ENCODE measurements around the gene CETP. TPM values are rescaled to one million over a fixed set of nuclear protein-coding genes. Genes with fewer than 3 reads are reported as not detected.

CETP gene
- total and polyA plus RNA-seq, 2 of the 13 experiments (the other 11 are each of a cell fraction or from before 2014, with no cell fraction given) = 0.31 to 9.8 TPM

- in situ Hi-C loops (cut with HindIII; ENCODE audit: extremely low pct_ligation_motif_present, low pct_unique_long_range_greater_than_20kb) = no loop called here
- CTCF ChIA-PET (ENCODE audit: low intra/inter-chr PET ratio, low total read pairs) = no interaction called here
- H3K27me3 ChIP-seq (ENCODE audit: control insufficient read depth in 1 of 2, insufficient read depth in 2 of 2, low read length in 2 of 2) = no peaks in the 10 kb centered on the region
- DNase-seq (ENCODE audit: low spot score) (no peak), ATAC-seq (no peak), FAIRE-seq (no peak)
- peaks cover 43% of the 10 kb centered on the region for H3K4me1 ChIP-seq (ENCODE audit: insufficient read depth, low read length)
- no peaks in the 10 kb centered on the region for H3K79me2 ChIP-seq (ENCODE audit: insufficient read depth, low read length)
- H3K36me3 ChIP-seq (replicated peaks in 1 of 2; ENCODE audit: control insufficient read depth in 1 of 2, insufficient read depth in 2 of 2, low read length in 2 of 2) = peaks cover 25 to 48% of the 10 kb centered on the region in 2 experiments
- TSS peak; percentile 3 for BruUV-seq (replicated peaks)
- H3K9ac ChIP-seq (ENCODE audit: insufficient read depth, low read depth, low read length) = no peak overlapping the region
- H3K4me2 ChIP-seq (ENCODE audit: low read depth, low read length) = no peak overlapping the region
- 89% methylated on average over 2 of the region's 2 CpGs for WGBS (ENCODE audit: low lambda C conversion rate)
- no peak overlapping the region for H2AFZ ChIP-seq (ENCODE audit: low read length)
- no peak overlapping the region for H3K27ac ChIP-seq (ENCODE audit: extremely low read length, insufficient read depth, low read length)
- no peaks in the 10 kb centered on the region for H3K9me3 ChIP-seq (ENCODE audit: low read length)
- POLR2A ChIA-PET = interaction anchor here (0.9 to 5.2 kb wide), 10 partner anchors 8 to 338 kb away, joined by 3 to 39 read pairs (median 6); partner anchors contain the start of gene HERPUD1
- intact Hi-C loops (cut with micrococcal nuclease; ENCODE audit: unreplicated experiment) = no loop called here
- H3K4me3 ChIP-seq (replicated peaks in 1 of 3; ENCODE audit: insufficient read depth in 1 of 3, low read depth in 2 of 3, low read length in 3 of 3) = no peak overlapping the region
- peaks cover 38% of the 10 kb centered on the region for H4K20me1 ChIP-seq (ENCODE audit: insufficient read depth, low read length)
- TF ChIP-seq SNAPC2 (CRISPR knock-in tag; IDR thresholded peaks at IDR 0.05) = no peak
- TF ChIP-seq TFAP4 (IDR thresholded peaks at IDR 0.05; ENCODE audit: borderline replicate concordance, low read depth) = no peak
- TF ChIP-seq GABPB1 (CRISPR knock-in tag; IDR thresholded peaks at IDR 0.05) = no peak
- TF ChIP-seq CREB3 (CRISPR knock-in tag; IDR thresholded peaks at IDR 0.05) = no peak
- peak; percentile 45 for TF ChIP-seq POLR2AphosphoS5 (IDR thresholded peaks at IDR 0.05; ENCODE audit: low read depth, low read length)
- 0 out of 2 replicates have a peak, but pooled peaks have one; percentile 12 for TF ChIP-seq ATF2 (CRISPR knock-in tag; IDR thresholded peaks at IDR 0.05)
- no peak for TF ChIP-seq NFYC (CRISPR knock-in tag; IDR thresholded peaks at IDR 0.05)
- no peak for TF ChIP-seq JDP2 (CRISPR knock-in tag; IDR thresholded peaks at IDR 0.05; ENCODE audit: borderline replicate concordance)
- TF ChIP-seq CBX5 (CRISPR knock-in tag; IDR thresholded peaks at IDR 0.05; ENCODE audit: borderline replicate concordance) = no peak
- TF ChIP-seq MXD3 (CRISPR knock-in tag; IDR thresholded peaks at IDR 0.05) = no peak
- TF ChIP-seq ZNF780A (CRISPR knock-in tag; IDR thresholded peaks at IDR 0.05) = no peak
- no peak for TF ChIP-seq LBX2 (CRISPR knock-in tag; IDR thresholded peaks at IDR 0.05; ENCODE audit: borderline replicate concordance)
- TF ChIP-seq ZNF142 (CRISPR knock-in tag; IDR thresholded peaks at IDR 0.05) = no peak
Observed at GRCh38 chr16:56944954-56945839, 16.6 kb upstream of the CETP start.
